Stimulated activated CD8-positive, alpha-beta memory T cell treated with anti-CD3 and anti-CD28 coated beads, Interleukin-12 subunit alpha, Interleukin-12 subunit beta, amount 100 ng/mL, for 1 hour (primary cell): ENCODE measurements around the gene FASN.

Experiments
- DNase-seq: peaks from one replicate; pipeline ENCODE4 v3.0.0-alpha.2; 2020; ENCODE audit warnings: low read depth

FASN gene

DNA sequence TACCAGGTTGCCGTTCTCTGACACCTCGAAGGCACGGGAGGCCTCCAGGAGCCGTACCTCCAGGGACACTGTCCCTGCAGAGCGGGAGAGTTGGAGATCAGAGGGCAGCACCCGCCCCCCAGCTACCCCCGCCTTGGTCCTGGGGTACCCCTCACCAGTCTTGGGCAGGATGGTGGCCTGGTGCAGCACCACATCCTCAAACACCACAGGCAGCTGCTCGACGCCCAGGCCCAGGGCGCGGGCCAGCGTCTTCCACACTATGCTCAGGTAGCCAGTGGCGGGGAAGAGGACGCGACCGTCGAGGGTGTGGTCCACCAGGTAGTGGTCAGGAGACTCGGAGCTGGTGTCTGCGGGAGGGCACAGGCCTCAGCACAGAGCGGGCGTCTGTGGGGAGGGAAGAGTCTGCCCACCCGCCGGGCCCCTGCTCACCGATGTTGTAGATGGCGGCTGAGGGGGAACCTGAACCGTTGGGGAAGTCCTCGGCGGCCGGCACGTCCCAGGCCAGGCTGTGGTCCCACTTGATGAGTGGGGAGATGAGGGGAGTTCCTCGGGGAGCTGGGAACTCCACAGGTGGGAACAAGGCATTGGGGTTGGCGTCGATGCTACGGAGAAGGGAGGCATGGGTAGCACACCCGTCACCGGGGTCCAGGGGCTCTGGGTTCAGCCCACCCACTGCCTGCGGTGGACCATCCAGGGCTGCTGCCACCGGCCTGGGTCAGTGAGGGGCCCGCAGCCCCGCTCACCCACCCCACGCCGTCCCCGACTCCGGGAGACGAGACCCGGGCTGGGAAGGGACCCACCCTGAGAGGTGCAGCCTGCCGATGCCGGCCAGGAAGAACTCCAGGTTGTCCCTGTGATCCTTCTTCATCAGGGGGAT lies 9.8 kb downstream of the FASN start:
- no peak for DNase-seq

DNA sequence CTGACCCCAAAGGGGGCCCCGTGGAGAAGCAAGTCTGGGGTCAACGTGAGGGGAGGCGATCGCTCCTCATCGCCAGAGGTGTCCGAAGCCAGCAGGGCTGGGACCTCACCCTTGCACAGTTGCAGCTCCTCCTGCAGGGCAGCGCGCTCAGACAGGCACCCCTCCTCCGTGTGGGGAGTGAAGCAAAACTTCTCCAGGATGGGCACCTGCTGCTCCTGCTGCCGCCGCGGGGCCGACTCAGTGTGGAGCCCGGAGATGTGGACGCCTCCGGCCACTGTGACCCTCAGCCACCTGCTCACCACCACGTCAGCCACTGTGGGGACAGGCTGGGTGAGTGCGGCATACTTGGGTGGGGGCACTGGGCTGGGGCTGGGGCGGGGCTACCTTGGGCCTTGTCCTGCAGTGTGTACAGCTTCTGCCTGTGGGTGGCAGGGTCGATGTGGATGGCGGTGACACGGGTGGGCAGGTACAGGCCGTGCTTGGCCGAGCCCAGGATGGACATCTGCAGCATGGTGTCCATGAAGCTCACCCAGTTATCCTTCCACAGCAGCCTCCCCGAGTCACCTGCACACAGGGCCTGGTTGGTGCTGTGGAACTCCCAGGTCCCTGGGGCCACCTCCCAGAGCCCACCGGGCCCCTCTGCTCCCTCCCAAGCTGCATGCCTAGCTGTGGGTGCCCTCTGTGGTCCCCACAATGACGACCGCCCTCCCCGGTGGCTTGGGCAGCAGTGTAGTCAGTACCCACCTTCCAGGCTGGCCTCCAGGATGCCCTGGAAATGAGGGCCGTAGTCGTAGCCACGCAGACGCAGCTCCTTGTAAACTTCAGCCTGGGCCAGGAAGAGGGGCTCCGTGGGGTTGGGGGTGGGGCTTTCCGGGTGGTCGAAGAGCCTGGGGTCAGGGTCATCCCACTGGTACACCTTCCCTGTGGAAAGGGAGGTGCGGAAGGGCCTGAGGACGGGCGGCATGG lies 10.8 kb downstream of the FASN start:
- DNase-seq = no peak

DNA sequence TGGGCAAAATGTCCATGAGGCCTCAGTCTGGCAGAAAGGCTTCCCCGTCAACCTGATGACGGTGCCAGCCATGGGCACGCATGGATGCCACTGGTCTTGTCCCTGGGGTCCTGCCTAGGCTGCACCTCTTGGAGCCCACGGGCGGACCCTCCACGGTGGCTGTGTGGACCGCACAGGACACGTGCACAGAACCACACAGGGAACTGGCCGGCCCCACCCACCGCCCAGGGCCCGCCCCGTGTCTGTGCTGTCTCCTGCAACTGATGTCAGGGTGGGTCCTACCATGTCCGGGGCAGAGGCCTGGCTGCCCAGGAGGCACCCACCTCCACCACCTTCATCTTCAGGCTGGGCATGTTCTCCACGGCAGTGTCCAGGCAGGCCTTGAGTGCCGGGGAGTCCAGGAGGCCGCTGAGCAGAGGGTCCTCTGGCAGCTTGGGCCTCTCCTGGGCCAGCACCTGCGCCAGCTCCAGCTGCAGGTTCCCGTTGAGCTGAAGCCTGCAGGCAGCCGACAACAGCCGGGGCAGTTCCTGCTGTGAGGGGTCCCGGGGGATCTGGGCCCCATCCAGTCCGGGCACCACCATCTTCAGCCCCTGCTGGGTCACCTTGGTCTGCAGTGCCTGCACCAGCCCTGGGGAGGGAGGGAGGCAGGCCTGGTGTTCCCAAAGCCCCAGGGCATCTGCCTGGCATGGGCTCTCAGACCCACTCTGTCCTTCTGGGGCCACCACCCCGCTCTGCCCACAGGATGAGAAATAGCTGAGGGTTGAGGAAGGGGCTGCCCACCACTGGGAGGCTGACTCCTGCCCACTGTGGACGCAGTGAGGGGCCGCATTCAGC lies 11.9 kb downstream of the FASN start:
- no peak for DNase-seq

DNA sequence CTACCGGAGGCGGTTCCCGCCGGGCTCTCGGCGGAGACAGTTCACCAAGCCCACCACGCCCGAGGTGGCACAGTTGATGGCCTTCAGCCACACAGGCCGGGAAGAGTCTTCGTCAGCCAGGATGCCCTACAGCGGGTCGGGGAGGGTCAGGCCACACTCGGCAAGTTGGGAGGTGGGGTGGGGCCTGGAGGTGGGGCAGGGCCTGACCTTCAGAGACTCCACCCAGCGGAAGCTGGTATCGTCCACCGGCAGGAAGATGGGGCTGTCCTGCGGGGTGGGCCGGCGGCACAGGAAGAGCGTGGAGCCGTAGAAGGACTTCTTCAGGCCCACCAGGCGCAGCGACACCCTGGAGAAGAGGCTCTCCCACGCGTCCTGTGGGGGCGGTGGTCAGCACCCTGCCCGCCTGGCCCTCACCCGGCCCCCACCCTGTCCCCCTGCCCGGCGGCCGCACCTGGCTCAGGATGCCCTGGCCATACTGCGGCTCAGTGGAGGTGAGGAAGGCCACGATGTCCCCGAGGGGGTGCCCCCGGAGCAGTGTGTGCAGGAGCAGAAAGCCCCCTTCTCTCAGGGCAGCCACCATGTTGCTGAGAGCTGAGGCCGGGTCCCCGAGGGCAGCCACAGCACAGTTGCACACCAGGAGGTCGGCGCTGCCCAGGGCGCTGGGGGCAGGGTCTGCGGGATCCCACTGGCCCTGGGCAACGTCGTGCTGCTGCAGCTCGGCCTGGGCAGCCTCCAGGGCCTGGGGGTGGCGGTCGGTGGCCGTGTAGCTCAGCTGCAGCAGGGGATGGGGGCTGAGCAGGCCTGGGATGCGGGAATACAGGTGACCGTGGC lies 12.8 kb downstream of the FASN start:
- DNase-seq = no peak

DNA sequence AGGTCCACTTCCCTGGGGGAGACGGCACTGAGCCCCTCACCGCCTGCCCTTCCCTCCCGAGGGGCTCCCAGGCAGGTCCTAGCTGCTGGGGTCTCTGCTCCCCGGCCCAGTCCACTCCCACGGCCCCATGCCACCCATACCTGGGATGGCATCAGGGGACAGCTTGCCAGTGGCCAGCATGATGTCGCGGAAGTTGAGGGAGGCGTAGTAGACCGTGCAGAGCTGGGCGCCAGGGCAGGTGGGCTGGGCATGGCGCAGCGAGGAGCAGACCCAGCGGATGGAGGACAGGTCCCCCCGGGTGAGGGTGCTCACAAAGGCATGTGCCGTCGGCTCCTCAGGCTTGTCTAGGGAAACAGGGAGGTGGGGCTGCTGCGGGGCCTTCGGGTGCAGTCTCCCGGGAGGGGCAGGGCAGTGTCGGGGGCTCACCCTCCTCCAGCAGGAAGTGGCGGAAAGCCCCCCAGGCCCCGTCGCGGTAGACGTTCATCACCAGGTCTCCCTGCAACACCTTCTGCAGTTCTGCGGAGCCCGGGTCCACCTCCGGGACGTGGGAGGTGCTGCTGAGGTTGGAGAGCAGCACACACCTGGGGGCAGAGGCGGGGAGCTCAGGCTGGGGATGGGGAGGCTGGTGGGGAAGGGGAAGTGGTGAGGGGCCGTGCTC lies 13.5 kb downstream of the FASN start:
- DNase-seq = no peak

DNA sequence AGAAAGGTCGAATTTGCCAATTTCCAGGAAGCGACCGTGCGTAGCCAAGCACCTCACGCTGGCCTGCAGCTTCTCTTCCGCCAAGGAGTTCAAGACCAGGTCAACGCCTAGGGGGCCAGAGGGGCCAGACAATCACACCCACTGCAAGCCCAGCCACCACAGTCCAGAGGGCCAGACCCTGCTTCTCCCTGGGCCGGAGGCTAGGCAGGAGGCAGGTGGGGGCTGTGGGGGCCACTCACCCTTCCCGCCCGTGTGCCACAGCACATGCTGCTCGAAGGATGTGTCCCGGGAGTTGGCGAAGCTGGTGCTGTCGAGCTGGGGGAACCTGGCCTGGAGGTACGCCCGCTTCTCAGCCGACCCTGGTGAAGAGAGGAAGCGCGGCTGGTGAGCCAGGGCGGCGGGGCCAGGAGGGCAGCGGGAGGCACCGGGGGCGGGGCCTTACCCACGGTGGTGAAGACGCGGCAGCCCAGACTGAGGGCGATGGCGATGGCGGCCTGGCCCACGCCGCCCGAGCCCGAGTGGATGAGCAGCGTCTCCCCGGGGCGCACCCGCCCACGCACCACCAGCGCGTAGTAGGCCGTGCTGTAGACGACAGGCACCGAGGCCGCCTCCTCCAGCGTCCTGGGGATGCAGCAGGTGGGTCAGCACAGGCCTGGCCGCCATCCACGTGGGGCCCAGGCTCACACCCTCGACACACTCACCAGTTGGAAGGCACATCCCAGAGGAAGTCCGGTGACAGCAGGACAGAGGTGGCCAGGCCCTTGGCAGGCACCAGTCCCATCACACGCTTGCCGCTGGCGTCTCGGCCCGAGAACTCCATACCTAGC lies 14.3 kb downstream of the FASN start:
- DNase-seq = no peak

DNA sequence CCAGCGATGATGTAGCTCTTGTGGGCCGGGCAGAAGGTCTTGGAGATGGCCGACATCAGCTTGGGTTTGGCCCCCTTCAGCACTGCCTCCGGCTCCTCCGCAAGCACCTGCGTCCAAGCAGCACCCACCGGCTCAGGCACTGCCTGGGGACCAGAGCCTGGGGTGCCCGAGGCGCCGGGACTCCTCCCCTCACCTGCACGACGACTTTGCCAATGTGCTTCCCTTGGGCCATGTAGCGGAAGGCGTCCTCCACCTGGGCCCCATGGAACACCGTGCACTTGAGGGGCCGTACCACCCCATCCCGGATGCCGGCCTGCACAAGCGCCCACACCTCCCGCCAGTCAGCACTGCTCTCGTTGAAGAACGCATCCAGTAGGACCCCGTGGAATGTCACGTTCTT lies 15.0 kb downstream of the FASN start:
- DNase-seq = no peak

DNA sequence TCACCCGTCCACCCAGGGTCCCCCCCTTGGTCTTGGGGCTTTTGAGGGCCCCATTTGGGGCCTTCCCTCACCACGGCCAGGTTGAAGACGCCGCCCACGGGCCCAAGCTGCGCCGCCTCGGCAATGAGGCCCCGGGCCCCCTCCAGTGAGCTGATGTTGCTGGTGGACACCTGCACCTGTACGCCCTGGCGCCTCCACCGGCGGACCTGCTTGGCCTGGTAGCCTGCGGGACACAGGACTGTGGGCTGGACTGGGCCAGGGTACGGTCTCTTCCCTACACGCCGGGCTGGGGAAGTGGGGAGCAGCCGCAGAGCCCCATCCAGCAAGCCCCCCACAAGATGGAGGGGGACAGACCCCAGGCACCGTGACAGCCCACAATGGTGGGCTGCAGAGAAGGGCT lies 15.6 kb downstream of the FASN start:
- no peak for DNase-seq

DNA sequence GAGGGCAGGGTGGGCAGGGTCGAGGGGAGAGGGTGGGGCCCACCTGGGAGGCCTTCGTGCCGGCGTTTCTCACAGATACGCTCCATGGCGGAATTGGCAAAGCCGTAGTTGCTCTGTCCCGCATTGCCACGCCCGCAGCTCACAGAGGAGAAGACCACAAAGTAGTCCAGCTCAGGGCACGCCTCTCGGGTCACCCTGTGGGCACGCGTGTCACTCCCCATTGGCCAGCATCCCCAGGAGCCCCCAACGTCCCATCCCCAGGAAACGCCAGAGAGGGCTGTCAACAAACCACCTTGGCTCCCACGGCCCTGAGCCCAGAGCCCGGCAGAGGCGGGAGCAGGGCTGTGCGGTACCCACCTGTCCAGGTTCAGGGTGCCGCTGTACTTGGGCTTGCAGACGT lies 16.1 kb downstream of the FASN start:
- no peak for DNase-seq

DNA sequence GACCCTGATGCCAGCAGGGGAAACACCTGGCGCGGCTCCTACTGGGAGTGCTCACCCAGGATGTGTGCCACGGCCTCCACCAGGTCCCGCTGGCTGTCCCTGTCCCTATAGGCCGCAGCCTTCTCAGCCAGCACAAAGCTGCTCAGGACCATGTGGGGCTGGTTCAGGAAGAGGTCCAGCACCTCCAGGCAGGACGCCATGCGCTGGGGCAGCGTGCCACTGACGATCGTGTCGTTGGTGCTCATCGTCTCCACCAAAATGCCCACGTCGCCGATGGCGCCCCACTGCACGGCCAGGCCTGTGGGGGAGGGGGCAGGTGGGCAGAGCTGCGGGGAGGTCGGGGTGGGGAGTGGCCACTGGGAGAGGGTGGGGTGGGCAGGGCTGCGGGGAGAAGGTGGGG lies 16.5 kb downstream of the FASN start:
- no peak for DNase-seq

DNA sequence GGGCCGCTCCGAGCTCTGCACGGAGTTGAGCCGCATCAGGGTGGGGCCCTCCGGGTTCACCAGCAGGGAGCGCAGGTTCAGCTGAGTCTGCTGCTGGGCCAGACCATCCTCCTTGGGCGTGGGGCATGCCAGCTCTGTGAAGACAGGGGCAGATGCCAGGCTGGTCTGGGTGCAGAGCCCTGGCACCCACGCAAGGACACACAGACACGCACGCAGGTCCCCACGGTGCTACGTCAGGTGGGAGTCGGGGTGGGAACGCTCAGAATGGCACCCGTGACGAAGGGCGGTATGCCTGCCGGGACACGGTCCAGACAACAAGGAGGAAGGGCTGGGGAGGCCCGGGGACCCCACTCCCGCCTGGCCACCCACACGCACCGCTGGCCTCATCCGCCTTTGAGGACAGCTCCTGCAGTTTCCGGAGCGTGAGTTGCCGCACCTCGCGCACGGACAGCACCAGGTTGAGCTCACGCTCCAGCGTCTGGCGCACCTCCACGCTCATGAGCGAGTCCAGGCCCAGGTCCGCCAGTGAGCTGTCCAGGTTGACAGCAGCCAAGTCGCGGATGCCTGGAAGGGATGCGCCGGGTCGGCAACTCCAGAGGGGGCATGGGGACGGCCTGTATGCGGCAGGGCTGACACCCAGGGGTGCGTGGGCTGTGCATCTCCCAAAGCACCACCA lies 17.1 kb downstream of the FASN start:
- no peak for DNase-seq

DNA sequence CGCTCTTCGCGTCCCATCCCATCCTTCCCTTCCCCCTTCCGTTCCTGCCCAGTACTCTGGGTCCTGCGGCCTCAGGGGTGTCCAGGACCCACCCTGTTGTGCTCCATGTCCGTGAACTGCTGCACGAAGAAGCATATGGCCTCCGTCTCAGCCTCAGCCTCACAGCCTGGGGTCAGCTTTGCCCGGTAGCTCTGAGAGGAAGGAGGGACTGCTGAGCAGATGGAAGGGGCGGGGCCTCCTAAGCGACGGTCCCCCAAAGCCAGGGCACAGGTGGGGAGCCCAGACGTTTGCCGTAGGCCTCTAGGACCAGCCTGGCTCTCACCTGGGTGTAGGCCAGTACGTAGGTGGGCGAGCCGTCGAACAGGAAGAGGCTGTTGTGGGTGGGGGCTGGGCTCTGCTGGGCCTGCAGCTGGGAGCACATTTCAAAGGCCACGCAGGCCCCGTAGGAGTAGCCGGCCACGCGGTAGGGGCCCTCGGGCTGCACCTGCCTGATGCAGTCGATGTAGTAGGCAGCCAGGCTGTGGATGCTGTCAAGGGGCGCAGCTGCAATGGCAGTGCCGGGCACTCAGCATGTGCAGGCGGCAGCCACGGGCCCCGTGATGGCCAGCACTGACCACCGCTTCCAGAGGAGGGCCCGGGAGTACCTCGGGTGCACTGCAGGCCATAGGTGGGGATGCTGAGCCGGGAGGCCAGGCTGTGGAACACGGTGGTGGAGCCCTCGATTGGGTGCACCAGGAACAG lies 17.8 kb downstream of the FASN start:
- no peak for DNase-seq

DNA sequence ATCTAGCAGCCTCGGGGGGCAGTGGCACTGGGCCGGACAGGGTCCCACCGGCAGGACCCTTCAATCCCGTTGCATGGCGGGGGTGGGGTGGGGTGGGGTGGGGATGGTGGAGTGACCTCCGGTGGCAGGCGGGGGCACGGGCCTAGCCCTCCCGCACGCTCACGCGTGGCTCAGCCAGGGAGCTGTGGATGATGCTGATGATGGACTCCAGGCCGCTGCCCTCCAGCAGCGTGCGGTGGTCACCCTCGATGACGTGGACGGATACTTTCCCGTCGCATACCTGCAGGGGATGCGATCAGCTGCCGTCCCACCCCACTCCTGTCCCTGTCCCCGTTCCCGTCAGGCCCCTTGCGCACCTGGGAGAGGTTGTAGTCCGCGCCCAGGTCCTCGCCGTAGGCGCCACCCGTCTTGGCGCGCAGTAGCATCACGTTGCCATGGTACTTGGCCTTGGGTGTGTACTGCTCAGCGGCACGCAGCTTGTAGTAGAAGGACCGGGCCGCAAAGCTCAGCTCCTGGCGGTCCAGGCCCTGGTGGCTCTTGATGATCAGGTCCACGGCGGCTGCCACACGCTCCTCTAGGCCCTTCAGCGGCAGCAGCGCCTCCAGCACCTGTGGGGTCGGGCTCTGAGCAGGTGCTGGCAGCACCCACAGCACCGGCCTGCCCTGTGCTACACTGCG lies 18.9 kb downstream of the FASN start:
- no peak for DNase-seq

DNA sequence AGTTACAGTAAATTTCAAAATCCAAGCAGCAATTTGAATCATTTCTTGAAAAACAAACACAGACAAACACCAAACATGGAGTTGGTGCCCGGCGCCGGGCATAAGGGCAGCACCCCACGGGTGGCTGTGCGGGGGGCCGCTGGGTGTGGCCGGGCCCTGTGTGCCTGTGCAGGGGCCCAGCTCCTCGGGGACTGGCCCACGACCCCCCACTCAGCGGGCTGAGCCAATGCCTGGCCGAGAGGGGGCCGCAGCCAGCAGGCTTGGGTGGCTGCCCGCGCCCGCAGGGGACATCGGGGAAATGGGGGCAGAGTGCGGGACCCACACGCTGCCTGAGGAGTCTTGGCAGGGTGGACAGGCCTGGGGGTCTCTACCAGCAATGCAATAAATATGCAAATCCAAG lies 19.6 kb downstream of the FASN start:
- DNase-seq = no peak

DNA sequence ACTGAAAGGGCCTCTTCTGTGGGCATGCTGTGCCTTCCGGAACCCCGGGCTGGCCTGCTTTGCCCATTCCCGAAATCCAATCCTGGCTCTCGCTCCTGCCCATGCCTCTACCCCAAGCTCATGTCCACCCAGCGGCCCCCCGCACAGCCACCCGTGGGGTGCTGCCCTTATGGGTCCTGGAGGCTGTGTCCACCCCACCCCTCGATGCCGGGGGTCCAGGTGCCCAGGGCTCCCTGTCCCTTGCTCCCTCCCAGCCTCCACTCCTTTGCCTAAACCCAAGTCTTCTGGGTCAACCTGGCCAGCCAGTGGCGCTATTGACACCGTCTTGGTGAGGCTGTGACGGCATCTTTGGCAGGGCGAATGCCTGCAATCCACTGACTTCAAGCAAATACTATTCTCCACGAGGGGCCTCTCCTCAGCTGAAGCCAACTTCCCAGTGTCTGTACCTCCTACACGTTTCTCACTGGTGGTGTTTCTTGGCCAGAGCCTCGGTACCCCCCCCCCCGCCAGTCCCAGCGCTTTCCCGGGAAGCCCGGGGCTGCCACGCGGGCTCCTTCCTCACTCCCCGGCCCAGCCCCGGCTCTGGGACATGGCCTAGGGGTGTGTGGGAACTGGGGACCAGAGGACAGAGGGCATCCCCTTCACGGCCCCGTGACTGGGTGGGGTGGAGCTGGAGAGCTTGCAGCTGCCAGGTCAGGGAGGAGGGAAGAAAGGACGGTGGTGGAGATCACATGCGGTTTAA lies 20.2 kb downstream of the FASN start:
- no peak for DNase-seq

DNA sequence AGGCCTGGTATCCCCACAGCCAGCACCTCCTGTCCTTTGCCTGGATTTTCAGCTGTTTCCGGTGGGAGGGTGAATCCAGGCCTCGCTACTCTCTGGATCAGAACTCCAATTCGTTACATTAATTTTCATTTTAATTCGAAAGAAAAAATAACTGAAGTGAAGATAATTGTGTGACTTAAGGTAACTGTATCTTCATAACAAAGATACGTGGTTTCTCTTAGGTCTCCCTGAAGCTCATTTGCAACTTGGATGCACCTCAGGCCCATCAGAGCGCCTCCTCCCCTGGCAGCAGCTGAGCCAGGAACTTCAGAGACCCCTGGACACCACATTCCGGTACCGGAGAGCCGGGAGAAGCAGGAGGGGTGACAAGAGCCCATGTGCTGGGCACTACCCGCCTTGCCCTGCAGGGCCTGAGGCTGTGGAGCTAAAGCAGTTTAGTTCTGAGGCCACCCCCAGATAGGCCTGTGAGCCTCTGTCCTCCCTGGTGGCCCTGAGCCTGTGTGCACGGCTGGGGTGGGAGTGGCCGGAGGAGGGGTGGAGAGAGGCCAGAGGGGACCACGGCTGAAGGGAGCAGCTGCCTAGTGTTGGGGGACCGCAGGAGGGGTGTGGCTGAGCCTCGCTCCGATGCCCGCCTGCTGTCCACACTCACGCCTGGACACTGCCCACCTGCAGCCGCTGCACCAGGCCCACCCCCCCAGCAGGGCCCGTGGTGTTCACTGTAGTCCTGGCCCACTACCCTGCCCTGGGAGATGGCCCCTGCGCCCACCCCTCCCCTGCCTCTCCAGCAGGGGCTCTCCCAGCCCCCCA lies 21.0 kb downstream of the FASN start:
- DNase-seq = no peak
